KMS-11 (cell line): ENCODE data around the gene TRMT10B.
A peak's percentile ranks its signal among the peaks of the same experiment; 100 is the strongest.
"Not testable (repeated sequence)": the region's sequence is repeated elsewhere in the genome, so short reads cannot be mapped to it uniquely, and the experiment has no call there.

ENCODE experiments used
- H2AFZ ChIP-seq: fragments of 200-600 bp; sonication (generic); 2 replicates; pipeline ENCODE4 v1.6.1; 2016; ENCODE audit warnings: antibody characterized with exemption, mixed run types, low read depth
- H3K27ac ChIP-seq: fragments of 200-600 bp; sonication (generic); 2 replicates; pipeline ENCODE4 v1.6.1; 2016; ENCODE audit warnings: mild to moderate bottlenecking, mixed run types
- H3K27me3 ChIP-seq: fragments of 200-600 bp; sonication (generic); 2 replicates; pipeline ENCODE4 v1.6.1; 2017; ENCODE audit warnings: mild to moderate bottlenecking, low read depth, mixed run types, moderate library complexity; ENCODE audit not compliant: insufficient read depth
- H3K36me3 ChIP-seq: fragments of 200-600 bp; sonication (generic); 2 replicates; pipeline ENCODE4 v1.6.1; 2017; ENCODE audit warnings: mild to moderate bottlenecking, mixed run types; ENCODE audit not compliant: insufficient read depth
- H3K4me1 ChIP-seq: fragments of 200-600 bp; sonication (generic); 2 replicates; pipeline ENCODE4 v1.6.1; 2016; ENCODE audit warnings: mild to moderate bottlenecking, low read depth, mixed run types; ENCODE audit not compliant: poor library complexity, severe bottlenecking
- H3K4me2 ChIP-seq: fragments of 200-600 bp; sonication (generic); 2 replicates; pipeline ENCODE4 v1.7.0; 2016; ENCODE audit warnings: mild to moderate bottlenecking, mixed run types
- H3K4me3 ChIP-seq: fragments of 200-600 bp; sonication (generic); IDR thresholded peaks from 2 replicates; pipeline ENCODE4 v1.6.1; 2017; ENCODE audit warnings: low read depth, low read length, mixed read lengths; ENCODE audit not compliant: insufficient read depth
- H3K79me2 ChIP-seq: fragments of 200-600 bp; sonication (generic); 2 replicates; pipeline ENCODE4 v1.6.1; 2016; ENCODE audit warnings: low read depth, mixed run types; ENCODE audit not compliant: insufficient read depth
- H3K9ac ChIP-seq: fragments of 200-600 bp; sonication (generic); 2 replicates; pipeline ENCODE4 v1.6.1; 2016; ENCODE audit warnings: mild to moderate bottlenecking, mixed run types
- H4K20me1 ChIP-seq: fragments of 200-600 bp; sonication (generic); 2 replicates; pipeline ENCODE4 v1.6.1; 2016; ENCODE audit warnings: mild to moderate bottlenecking, mixed run types; ENCODE audit not compliant: insufficient read depth
- CTCF ChIP-seq: fragments of 200-600 bp; sonication (generic); conservative IDR thresholded peaks from 2 replicates; pipeline ENCODE4 v1.6.1; 2017; ENCODE audit warnings: low read depth, mild to moderate bottlenecking, antibody characterized with exemption, low read length, moderate library complexity, mixed read lengths

Gene TRMT10B

GRCh38 chr9:37811906-37812476 lies 58.4 kb downstream of the TRMT10B start:
- no peaks in the 10 kb centered on the region for H3K36me3 ChIP-seq
- no peaks in the 10 kb centered on the region for H4K20me1 ChIP-seq
- H3K4me1 ChIP-seq, result peaks cover 9% of the 10 kb centered on the region
- H2AFZ ChIP-seq, result no peak overlapping the region
- H3K79me2 ChIP-seq, result peaks cover 13% of the 10 kb centered on the region; the same call in 1 of the 2 replicates
- H3K27ac ChIP-seq, result no peak overlapping the region
- no peak overlapping the region for H3K9ac ChIP-seq
- no peak overlapping the region for H3K4me3 ChIP-seq
- no peak overlapping the region for H3K4me2 ChIP-seq
- H3K27me3 ChIP-seq, result no peaks in the 10 kb centered on the region
- TF ChIP-seq CTCF, result no peak

GRCh38 chr9:37812773-37813379 lies 59.3 kb downstream of the TRMT10B start:
- Histone ChIP-seq H3K9ac (no peak overlapping the region), H3K27ac (no peak overlapping the region), H3K36me3 (no peaks in the 10 kb centered on the region), H2AFZ (no peak overlapping the region), H3K4me1 (peaks cover 10% of the 10 kb centered on the region), H4K20me1 (no peaks in the 10 kb centered on the region), H3K4me3 (no peak overlapping the region), H3K27me3 (no peaks in the 10 kb centered on the region), H3K4me2 (no peak overlapping the region), H3K79me2 (peaks cover 18% of the 10 kb centered on the region; the same call in 1 of the 2 replicates)
- TF ChIP-seq CTCF, result no peak

- H3K36me3 ChIP-seq, result no peaks in the 10 kb centered on the region; the same call in 1 of the 2 replicates
- H3K4me2 ChIP-seq, result peak overlapping the region; percentile 91; the same call in 1 of the 2 replicates
- H2AFZ ChIP-seq, result no peak overlapping the region
- no peak overlapping the region for H3K9ac ChIP-seq
- H3K4me3 ChIP-seq, result no peak overlapping the region
- H3K27ac ChIP-seq, result peak overlapping the region; percentile 44; the same call in 1 of the 2 replicates
- H3K4me1 ChIP-seq, result peaks cover 43% of the 10 kb centered on the region
- H3K27me3 ChIP-seq, result no peaks in the 10 kb centered on the region
- peaks cover 19% of the 10 kb centered on the region; the same call in 1 of the 2 replicates for H3K79me2 ChIP-seq
- no peak for TF ChIP-seq CTCF
- H4K20me1 ChIP-seq, result no peaks in the 10 kb centered on the region
Observed at GRCh38 chr9:37818849-37819248, 65.2 kb downstream of the TRMT10B start.

GRCh38 chr9:37820142-37820541 lies 66.5 kb downstream of the TRMT10B start:
- Histone ChIP-seq H3K36me3 (no peaks in the 10 kb centered on the region; the same call in 1 of the 2 replicates), H3K27me3 (no peaks in the 10 kb centered on the region), H3K4me1 (peaks cover 43% of the 10 kb centered on the region), H3K4me2 (peak overlapping the region; percentile 91), H2AFZ (no peak overlapping the region), H3K79me2 (peaks cover 19% of the 10 kb centered on the region; the same call in 1 of the 2 replicates), H3K27ac (peak overlapping the region; percentile 44; the same call in 1 of the 2 replicates), H3K4me3 (no peak overlapping the region), H3K9ac (no peak overlapping the region), H4K20me1 (no peaks in the 10 kb centered on the region)
- TF ChIP-seq CTCF, result no peak

GRCh38 chr9:37825174-37825573 lies 71.6 kb downstream of the TRMT10B start:
- not testable (repeated sequence) for H3K9ac ChIP-seq, H2AFZ ChIP-seq, H3K27me3 ChIP-seq, H3K4me3 ChIP-seq, H4K20me1 ChIP-seq, H3K79me2 ChIP-seq, H3K27ac ChIP-seq, H3K4me2 ChIP-seq, H3K36me3 ChIP-seq
- H3K4me1 ChIP-seq, result peaks cover 16% of the 10 kb centered on the region
